Activated CD4-positive, alpha-beta T cell treated with anti-CD3 and anti-CD28 coated beads for 36 hours (primary cell): Measurements from ENCODE around the gene TIGD4. TPM values are rescaled to one million over a fixed set of nuclear protein-coding genes. Genes with fewer than 3 reads are reported as not detected.

Experiments
- ATAC-seq: fragments of 200-7000 bp; cut with Tn5 transposase; one replicate; pipeline ENCODE4 v1.10.0; 2021; ENCODE audit warnings: mild to moderate bottlenecking, moderate library complexity
- CTCF ChIA-PET: fragments of 350-600 bp; sonication (Branson Sonifier 250); formaldehyde crosslinking; loops from one replicate; lab custom pipeline; 2021; ENCODE audit warnings: antibody characterized with exemption; lab: Charles Lee
- POLR2A ChIA-PET: fragments of 350-600 bp; sonication (Branson Sonifier 250); formaldehyde crosslinking; loops from one replicate; lab custom pipeline; 2021; ENCODE audit warnings: antibody characterized with exemption, inconsistent platforms; lab: Charles Lee
- DNase-seq: peaks from one replicate; pipeline ENCODE4 v3.0.0-alpha.2; 2020
- H3K27ac Mint-ChIP-seq: one replicate; pipeline ENCODE4 v1.8.0; 2021; ENCODE audit warnings: mixed read lengths
- H3K27me3 Mint-ChIP-seq: one replicate; pipeline ENCODE4 v1.8.0; 2021; ENCODE audit warnings: mixed read lengths
- H3K36me3 Mint-ChIP-seq: one replicate; pipeline ENCODE4 v1.8.0; 2021; ENCODE audit warnings: low read depth, mixed read lengths
- H3K4me1 Mint-ChIP-seq: one replicate; pipeline ENCODE4 v1.8.0; 2021; ENCODE audit warnings: mixed read lengths
- H3K4me3 Mint-ChIP-seq: one replicate; pipeline ENCODE4 v1.8.0; 2021; ENCODE audit warnings: mild to moderate bottlenecking, moderate library complexity, mixed read lengths
- H3K9me3 Mint-ChIP-seq: one replicate; pipeline ENCODE4 v1.8.0; 2021; ENCODE audit warnings: low read depth, mixed read lengths
- intact Hi-C, 2 experiments: fragments of 100-400 bp; cut with DNase I in 1 of 2; cut with micrococcal nuclease in 1 of 2; formaldehyde crosslinking; loops; one replicate each; pipeline versions ENCODE4 v1.14.2 to v1.15.1; 2022 to 2024; cut with DNase I, micrococcal nuclease
- total RNA-seq, 2 experiments: library from RNA; stranded (reverse); gene quantifications; one replicate each; pipeline ENCODE4 v1.2.3, GENCODE V29; 2021

TIGD4 gene
- total RNA-seq, 2 experiments from 2014 or later = 0.27 to 0.28 TPM

DNA sequence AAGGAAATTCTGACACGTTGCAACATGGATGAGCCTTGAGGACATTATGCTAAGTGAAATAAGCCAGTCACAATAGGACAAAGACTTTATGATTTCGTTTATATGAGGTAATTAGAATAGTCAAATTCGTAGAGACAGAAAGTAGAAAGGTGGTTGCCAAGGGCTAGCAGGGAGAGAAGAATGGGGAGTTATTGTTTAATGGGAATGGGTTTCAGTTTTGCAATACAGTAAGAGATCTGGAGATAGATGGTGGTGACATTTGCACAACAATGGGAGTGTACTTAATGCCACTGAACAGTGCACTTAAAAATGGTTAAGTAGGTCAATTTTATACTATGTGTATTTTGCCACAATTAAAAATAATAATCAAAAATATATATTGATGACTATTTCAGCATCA, 56.3 kb downstream of the TIGD4 start:
- CTCF ChIA-PET = interaction anchor here (0.6 kb wide), 1 partner anchor 97 kb away, joined by 3 read pairs; no protein-coding TSS in a partner anchor
- intact Hi-C loops = no loop called here

DNA sequence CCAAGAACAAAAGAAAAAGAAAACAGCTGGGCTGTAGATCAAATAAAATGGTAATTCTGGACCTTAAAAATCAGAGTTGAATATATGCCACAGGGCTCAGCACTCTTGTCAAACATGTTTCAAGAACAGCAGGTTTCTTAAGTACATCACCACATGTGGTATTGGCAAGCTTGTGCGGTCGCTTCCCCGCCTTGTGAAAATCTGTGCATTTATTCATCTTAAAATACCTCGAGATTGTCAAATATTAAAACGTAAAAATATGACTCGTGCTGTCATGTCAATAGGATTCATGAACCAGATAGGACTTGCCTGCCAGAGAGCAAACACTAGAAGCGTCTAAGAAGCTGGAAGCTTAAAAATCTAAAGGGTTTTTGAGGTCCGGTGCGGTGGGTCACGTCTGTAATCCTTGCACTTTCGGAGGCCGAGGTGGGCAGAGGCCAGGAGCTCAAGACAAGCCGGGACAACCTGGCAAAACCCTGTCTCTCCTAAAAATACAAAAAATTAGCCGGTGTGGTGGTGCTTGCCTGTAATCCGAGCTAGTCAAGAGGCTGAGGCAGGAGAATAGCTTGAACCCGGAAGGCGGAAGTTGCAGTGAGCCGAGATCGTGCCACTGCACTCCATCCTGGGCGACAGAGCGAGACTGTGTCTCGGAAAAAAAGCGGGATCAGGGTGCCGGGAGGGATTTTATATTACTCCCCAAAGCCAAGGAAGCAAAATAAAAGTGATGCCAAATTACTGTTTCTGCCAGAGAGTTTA, 59.6 kb downstream of the TIGD4 start:
- no peaks in the 10 kb centered on the region for H3K4me1 Mint-ChIP-seq
- DNase-seq (no peak), ATAC-seq (no peak)
- POLR2A ChIA-PET = no interaction called here
- peaks cover 3% of the 10 kb centered on the region for H3K27me3 Mint-ChIP-seq
- H3K36me3 Mint-ChIP-seq = peaks cover 3% of the 10 kb centered on the region
- CTCF ChIA-PET = interaction anchor here (1.0 kb wide), 1 partner anchor 229 kb away, joined by 5 read pairs; no protein-coding TSS in a partner anchor
- H3K9me3 Mint-ChIP-seq = peaks cover 8% of the 10 kb centered on the region
- intact Hi-C loops = no loop called here
- H3K4me3 Mint-ChIP-seq = no peak overlapping the region
- no peak overlapping the region for H3K27ac Mint-ChIP-seq

More for the DNA sequence above, 56.3 kb downstream of the TIGD4 start:
- ATAC-seq (no peak), DNase-seq (no peak)
- Mint-ChIP-seq H3K36me3 (no peaks in the 10 kb centered on the region), H3K9me3 (no peaks in the 10 kb centered on the region), H3K4me1 (no peaks in the 10 kb centered on the region), H3K27ac (no peak overlapping the region), H3K27me3 (peaks cover 3% of the 10 kb centered on the region), H3K4me3 (no peak overlapping the region)
- POLR2A ChIA-PET = no interaction called here

Other genes with a start within 250 kb of the TIGD4 start
- 10 to 100 TPM; 29.8 to 31.6 TPM for gene FBXW7, start 243.6 kb downstream of the TIGD4 start, total RNA-seq
- gene TMEM154, start 99.7 kb downstream of the TIGD4 start, total RNA-seq = 10 to 100 TPM; 15.2 to 21.2 TPM
- gene ARFIP1, start 224 bp upstream of the TIGD4 start, total RNA-seq = 10 to 100 TPM in 1 of 2 experiments, 1 to 10 TPM in 1; 8.4 to 10.5 TPM
- gene FHDC1, start 156.6 kb upstream of the TIGD4 start, total RNA-seq = under 1 TPM; 0.09 TPM